ENCODE measurements around the gene MAPK14. TPM values are rescaled to one million over a fixed set of nuclear protein-coding genes. Genes with fewer than 3 reads are reported as not detected.

MAPK14 gene
- total and polyA plus RNA-seq, 2 of the 4 experiments (the other 2 are of a cell fraction) = 28.4 to 74.4 TPM

DNA sequence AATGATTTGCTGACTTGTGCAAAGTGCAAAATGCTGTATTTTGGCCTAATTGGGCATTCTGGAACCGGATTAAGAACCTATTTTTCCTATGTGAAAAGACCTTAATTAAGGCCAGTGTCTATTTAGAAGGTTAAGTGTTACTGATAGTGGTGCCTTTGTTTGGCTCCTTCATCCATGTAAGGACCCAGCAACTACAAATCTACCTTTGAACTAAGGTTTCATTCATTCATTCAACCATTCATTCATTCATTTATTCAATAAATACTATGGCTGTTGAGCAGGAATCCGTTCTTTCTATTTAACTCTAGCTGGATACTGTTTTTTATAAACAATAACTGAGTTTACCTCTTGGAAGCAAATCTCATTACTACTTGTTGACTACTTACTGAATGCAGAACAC lies 33.6 kb downstream of the MAPK14 start:
- Histone ChIP-seq H3K56ac (ENCODE audit: extremely low read depth, insufficient read depth, low read length) (no peak overlapping the region), H3K9ac (ENCODE audit: low read depth, low read length) (no peak overlapping the region), H3K4ac (ENCODE audit: low read depth, low read length) (no peak overlapping the region), H3K9me3 (ENCODE audit: control insufficient read depth, insufficient read depth, low read length) (no peaks in the 10 kb centered on the region), H3K4me2 (ENCODE audit: low read depth, low read length) (no peak overlapping the region), H3K79me1 (ENCODE audit: low read depth in 1 of 2, low read length in 2 of 2) (peaks cover 36 to 70% of the 10 kb centered on the region in 2 experiments), H4K5ac (ENCODE audit: low read depth, low read length) (no peak overlapping the region), H3K4me1 (ENCODE audit: control insufficient read depth, insufficient read depth, low read length) (peaks cover 9% of the 10 kb centered on the region), H3K4me3 (ENCODE audit: insufficient read depth, low read depth, low read length) (no peak overlapping the region), H2BK20ac (ENCODE audit: low read depth, low read length) (no peak overlapping the region), H2BK5ac (ENCODE audit: low read depth, low read length, poor library complexity, severe bottlenecking) (no peak overlapping the region), H2AK9ac (replicated peaks; ENCODE audit: low read depth, low read length, poor library complexity) (no peak overlapping the region), H4K8ac (ENCODE audit: low read depth in 2 of 2, low read length in 2 of 2) (no peak overlapping the region), H2BK15ac (ENCODE audit: low read depth, low read length) (no peak overlapping the region), H3K27me3 (ENCODE audit: control insufficient read depth, insufficient read depth, low read length) (no peaks in the 10 kb centered on the region), H3K18ac (ENCODE audit: low read depth, low read length) (no peak overlapping the region), H3K9me1 (ENCODE audit: insufficient read depth, low read length) (peaks cover 4% of the 10 kb centered on the region; the same call in 1 of the 2 replicates), H3K27ac (ENCODE audit: insufficient read depth, low read length) (no peak overlapping the region), H4K20me1 (ENCODE audit: insufficient read depth, low read length) (peaks cover 39% of the 10 kb centered on the region), H2AK5ac (ENCODE audit: low read depth, low read length) (no peak overlapping the region), H3K23ac (ENCODE audit: low read depth, low read length) (no peak overlapping the region), H3K14ac (replicated peaks; ENCODE audit: low read depth, low read length) (no peak overlapping the region), H4K91ac (ENCODE audit: insufficient read depth, low read depth, low read length) (no peak overlapping the region), H2BK120ac (ENCODE audit: low read depth, low read length) (no peak overlapping the region), H2AFZ (replicated peaks; ENCODE audit: low read length, poor library complexity) (no peak overlapping the region), H3K36me3 (ENCODE audit: control insufficient read depth, insufficient read depth, low read length) (peaks cover 8% of the 10 kb centered on the region)
- in situ Hi-C loops (cut with MboI; ENCODE audit: low sequenced_read_pairs) = no loop called here
- TF ChIP-seq BHLHE40 (IDR thresholded peaks at IDR 0.05; ENCODE audit: low read depth, low read length) = no peak
- TF ChIP-seq, protein P1, sequence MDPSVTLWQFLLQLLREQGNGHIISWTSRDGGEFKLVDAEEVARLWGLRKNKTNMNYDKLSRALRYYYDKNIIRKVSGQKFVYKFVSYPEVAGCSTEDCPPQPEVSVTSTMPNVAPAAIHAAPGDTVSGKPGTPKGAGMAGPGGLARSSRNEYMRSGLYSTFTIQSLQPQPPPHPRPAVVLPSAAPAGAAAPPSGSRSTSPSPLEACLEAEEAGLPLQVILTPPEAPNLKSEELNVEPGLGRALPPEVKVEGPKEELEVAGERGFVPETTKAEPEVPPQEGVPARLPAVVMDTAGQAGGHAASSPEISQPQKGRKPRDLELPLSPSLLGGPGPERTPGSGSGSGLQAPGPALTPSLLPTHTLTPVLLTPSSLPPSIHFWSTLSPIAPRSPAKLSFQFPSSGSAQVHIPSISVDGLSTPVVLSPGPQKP (IDR thresholded peaks at IDR 0.05; ENCODE audit: borderline replicate concordance, low read depth, low read length) = no peak
- no peak for TF ChIP-seq MAZ (IDR thresholded peaks at IDR 0.05; ENCODE audit: borderline replicate concordance, low read depth, low read length)
- no peak for TF ChIP-seq MXI1 (IDR thresholded peaks at IDR 0.05; ENCODE audit: borderline replicate concordance, low read depth, low read length)
- TF ChIP-seq MAFK (IDR thresholded peaks at IDR 0.05; ENCODE audit: low read depth, low read length) = no peak
- TF ChIP-seq FOS (IDR thresholded peaks at IDR 0.05; ENCODE audit: low read depth, low read length) = no peak
- no peak for TF ChIP-seq NFE2L2 (IDR thresholded peaks at IDR 0.05; ENCODE audit: low read depth, low read length)
- no peak for TF ChIP-seq CHD1 (IDR thresholded peaks at IDR 0.05; ENCODE audit: low read depth, low read length)
- TF ChIP-seq POLR2A (IDR thresholded peaks at IDR 0.05; ENCODE audit: low read depth, low read length) = no peak
- TF ChIP-seq, protein P2, sequence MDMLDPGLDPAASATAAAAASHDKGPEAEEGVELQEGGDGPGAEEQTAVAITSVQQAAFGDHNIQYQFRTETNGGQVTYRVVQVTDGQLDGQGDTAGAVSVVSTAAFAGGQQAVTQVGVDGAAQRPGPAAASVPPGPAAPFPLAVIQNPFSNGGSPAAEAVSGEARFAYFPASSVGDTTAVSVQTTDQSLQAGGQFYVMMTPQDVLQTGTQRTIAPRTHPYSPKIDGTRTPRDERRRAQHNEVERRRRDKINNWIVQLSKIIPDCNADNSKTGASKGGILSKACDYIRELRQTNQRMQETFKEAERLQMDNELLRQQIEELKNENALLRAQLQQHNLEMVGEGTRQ (IDR thresholded peaks at IDR 0.05; ENCODE audit: low read depth, low read length) = no peak
- TF ChIP-seq RAD21 (IDR thresholded peaks at IDR 0.05; ENCODE audit: low read length) = no peak
- TF ChIP-seq SMC3 (IDR thresholded peaks at IDR 0.05; ENCODE audit: low read depth, low read length) = no peak
- TF ChIP-seq RCOR1 (IDR thresholded peaks at IDR 0.05; ENCODE audit: insufficient replicate concordance, low read length) = no peak
- TF ChIP-seq RFX5 (IDR thresholded peaks at IDR 0.05; ENCODE audit: low read depth, low read length) = no peak
- TF ChIP-seq CEBPB (IDR thresholded peaks at IDR 0.05; ENCODE audit: low read depth, low read length) = no peak
- TF ChIP-seq, protein P3, sequence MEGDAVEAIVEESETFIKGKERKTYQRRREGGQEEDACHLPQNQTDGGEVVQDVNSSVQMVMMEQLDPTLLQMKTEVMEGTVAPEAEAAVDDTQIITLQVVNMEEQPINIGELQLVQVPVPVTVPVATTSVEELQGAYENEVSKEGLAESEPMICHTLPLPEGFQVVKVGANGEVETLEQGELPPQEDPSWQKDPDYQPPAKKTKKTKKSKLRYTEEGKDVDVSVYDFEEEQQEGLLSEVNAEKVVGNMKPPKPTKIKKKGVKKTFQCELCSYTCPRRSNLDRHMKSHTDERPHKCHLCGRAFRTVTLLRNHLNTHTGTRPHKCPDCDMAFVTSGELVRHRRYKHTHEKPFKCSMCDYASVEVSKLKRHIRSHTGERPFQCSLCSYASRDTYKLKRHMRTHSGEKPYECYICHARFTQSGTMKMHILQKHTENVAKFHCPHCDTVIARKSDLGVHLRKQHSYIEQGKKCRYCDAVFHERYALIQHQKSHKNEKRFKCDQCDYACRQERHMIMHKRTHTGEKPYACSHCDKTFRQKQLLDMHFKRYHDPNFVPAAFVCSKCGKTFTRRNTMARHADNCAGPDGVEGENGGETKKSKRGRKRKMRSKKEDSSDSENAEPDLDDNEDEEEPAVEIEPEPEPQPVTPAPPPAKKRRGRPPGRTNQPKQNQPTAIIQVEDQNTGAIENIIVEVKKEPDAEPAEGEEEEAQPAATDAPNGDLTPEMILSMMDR (conservative IDR thresholded peaks at IDR 0.05; ENCODE audit: low read depth, low read length) = no peak
- ATAC-seq (ENCODE audit: low read depth) (no peak), DNase-seq (no peak)
- intact Hi-C loops (cut with micrococcal nuclease) = no loop called here
- CTCF ChIA-PET = no interaction called here
- no CpG with 5 or more reads among the region's 2 CpGs for WGBS, 2 experiments (ENCODE audit: extremely low coverage in 2 of 2, insufficient read length in 1 of 2)
- dilution Hi-C loops (cut with HindIII; ENCODE audit: low sequenced_read_pairs, unreplicated experiment) = no loop called here
- POLR2A ChIA-PET (ENCODE audit: unreplicated experiment) = no interaction called here
- BruUV-seq (replicated peaks) = no TSS peak
